ENCODE data around the gene CD101.
A peak's percentile ranks its signal among the peaks of the same experiment; 100 is the strongest.
"Not testable (repeated sequence)": the region's sequence is repeated elsewhere in the genome, so short reads cannot be mapped to it uniquely, and the experiment has no call there.

CD101 gene, protein sequence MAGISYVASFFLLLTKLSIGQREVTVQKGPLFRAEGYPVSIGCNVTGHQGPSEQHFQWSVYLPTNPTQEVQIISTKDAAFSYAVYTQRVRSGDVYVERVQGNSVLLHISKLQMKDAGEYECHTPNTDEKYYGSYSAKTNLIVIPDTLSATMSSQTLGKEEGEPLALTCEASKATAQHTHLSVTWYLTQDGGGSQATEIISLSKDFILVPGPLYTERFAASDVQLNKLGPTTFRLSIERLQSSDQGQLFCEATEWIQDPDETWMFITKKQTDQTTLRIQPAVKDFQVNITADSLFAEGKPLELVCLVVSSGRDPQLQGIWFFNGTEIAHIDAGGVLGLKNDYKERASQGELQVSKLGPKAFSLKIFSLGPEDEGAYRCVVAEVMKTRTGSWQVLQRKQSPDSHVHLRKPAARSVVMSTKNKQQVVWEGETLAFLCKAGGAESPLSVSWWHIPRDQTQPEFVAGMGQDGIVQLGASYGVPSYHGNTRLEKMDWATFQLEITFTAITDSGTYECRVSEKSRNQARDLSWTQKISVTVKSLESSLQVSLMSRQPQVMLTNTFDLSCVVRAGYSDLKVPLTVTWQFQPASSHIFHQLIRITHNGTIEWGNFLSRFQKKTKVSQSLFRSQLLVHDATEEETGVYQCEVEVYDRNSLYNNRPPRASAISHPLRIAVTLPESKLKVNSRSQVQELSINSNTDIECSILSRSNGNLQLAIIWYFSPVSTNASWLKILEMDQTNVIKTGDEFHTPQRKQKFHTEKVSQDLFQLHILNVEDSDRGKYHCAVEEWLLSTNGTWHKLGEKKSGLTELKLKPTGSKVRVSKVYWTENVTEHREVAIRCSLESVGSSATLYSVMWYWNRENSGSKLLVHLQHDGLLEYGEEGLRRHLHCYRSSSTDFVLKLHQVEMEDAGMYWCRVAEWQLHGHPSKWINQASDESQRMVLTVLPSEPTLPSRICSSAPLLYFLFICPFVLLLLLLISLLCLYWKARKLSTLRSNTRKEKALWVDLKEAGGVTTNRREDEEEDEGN

DNA sequence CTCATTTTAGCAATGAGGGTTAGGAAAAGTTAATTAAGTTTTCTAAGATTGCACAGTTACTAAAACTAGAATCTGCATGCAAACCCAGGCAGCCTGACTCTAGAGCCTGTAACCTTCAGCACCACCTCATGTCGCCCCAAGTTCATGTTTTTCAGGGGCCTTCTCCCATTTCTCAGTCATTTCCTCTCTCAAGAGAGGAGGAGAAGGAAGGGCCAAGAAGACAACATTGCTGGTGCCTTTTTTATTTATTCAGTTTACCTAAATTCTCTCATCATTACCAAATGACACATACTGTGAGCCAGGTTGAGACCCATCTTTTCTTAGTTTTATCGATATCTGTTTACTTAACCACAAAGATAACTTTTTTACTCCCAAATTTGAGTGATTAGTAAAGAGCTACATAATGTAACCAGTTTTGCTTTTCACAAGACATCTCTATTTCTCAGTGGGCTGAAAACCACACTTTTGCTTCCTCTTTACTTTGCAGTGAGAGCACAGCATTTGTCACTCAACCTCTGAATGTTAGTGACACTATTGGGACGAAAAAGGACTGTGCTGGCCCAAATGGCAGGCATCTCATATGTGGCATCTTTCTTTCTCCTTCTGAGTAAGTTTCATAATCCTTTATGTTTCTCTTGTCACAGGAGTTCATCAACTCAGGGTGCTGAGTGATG, at the start of gene CD101:
TSS of gene CD101 (plus strand) at position 507 of the 674 bp plus-strand sequence. CDS start at position 565, 58 bp downstream.
- DNase-seq: no peak

DNA sequence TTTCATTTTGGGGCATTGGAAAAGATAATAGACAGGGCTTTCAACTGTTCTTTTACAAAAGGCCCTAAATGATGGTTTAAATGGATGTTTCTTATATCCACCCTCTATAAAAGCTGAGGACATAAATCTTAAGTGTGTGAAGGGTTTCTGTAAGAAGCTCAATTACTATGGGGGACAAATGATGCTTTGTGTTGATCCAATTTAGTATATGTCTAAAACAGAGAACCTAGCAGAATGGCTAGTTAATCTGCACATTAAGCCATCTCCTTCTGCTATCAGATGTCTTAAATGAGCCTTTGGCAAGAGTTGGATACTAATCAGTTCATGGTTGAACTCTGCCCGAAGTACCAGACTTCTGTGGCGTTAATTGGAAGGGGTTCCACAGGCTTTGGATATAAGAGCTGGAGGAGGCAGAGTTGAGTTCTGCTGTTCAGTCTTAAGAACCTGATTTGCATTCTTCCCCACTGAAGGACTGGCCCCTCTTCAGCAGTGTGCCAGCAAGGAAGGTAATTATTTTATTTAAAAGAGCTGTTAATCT, 48.8 kb upstream of the CD101 start:
- DNase-seq: peak in 1 of 3 experiments; percentile 65

DNA sequence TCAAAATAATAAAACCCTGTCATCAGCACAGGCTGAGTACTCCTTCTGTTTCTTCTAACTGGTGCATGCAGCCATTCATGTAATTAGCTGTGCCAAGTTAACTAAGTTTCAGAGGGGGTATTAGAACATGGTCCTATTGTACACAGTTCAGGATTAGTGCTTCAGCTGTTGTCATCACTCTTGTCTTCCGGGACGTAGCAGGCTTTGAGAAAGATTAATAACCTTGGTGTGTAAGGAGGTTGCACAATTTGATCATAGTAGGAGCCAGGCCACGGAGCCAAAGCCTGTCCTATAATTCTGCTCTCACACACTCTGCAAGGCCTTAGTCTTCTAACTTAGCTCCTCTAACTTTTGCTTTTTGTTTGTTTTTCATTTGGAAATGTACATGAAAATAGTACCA, 47.1 kb upstream of the CD101 start:
- peak in 1 of 3 experiments; percentile 49 for DNase-seq

DNA sequence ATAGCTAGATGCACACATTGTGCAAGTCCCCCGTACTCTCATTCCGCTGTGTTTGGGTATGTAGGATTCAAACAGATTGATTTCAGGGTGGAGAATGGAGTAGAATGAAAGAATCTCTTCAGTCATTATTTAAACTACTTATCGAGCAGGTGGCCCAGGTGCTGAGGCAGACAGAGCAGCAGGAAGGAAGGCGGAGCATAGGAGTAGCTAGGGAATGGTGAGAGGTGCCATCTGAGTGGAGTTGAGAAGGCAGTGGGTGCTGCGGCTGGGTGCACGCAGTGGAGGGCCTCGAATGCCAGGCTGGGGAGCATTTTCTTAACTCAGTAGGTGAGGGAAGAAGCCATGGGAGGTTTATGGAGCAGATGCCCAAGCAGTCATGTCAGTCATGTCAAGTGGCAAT, 45.2 kb upstream of the CD101 start:
- peak; percentile 41 to 85 (median 80) for DNase-seq

DNA sequence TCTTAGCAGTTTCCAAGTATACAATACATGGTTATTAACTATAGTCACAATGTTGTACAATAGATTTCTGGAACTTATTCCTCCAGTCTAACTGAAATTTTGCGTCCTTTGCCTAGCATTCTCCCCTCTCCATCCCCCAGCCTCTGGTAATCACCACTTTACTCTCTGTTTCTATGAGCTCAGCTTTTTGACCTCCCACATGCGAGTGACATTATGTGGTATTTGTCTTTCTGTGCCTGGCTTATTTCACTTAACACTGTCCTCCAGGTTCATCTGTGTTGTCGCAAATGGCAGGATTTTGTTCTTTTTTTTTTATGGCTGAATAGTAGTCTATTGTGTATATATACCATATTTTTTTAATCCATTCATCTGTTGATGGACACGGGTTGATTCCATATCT, 43.9 kb upstream of the CD101 start:
- DNase-seq: no peak

DNA sequence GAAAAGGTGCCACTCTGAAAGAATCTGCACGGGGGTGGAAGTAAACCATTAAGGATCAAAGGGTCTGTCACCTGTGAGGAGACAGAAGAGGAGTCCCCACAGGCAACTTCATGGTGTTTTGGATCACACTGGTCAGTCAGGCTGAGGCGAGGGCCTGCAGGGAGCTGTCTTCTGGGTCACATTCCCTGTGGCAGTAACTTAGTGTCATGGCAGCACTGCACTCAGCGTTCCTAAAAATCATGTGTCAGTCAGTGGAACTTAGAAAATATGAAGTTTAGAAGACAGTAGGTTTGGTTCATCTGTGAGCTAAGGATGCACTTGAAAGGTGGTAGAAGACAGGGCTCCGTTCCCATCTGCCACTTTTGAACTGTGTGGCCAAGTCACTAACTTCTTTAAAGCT, 43.5 kb upstream of the CD101 start:
- DNase-seq: no peak

DNA sequence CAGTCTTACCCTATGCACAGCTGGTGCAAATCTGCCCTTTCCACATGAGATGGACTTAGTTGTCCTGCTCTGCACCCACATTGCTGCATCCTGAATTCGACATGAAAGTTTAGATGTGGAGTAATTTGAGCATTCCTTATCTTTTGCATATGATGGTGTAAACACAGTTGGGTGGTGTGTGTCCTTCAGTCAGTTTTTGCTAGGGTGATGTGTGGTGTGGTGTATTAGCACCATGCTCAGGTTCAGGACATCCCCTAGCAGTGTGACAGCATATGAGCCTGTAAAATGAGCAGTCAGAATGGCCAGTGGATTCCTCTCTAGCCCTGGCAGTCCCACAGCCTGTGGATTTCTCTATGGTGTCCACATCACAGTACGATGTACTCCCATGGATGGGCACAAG, 42.6 kb upstream of the CD101 start:
- DNase-seq: no peak

DNA sequence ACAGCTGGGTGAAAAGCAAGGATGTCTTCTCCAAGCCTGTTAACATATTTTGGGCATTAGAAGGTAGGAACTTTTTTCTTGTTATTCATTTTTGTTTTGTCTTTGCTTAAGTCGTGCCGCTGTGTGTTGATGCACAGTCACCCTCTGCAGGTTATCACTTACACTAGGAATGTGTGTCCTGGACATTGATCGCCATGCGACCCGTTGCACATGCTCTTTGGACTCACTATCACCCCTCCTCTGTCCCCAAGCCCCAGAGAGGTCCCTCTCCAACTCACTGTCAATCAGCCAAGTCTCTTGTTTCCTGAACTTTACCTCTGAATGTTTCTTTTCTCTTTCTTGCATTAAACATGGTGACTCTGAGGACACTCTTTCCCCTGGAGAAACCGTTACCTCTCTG, 40.0 kb upstream of the CD101 start:
- no peak for DNase-seq

DNA sequence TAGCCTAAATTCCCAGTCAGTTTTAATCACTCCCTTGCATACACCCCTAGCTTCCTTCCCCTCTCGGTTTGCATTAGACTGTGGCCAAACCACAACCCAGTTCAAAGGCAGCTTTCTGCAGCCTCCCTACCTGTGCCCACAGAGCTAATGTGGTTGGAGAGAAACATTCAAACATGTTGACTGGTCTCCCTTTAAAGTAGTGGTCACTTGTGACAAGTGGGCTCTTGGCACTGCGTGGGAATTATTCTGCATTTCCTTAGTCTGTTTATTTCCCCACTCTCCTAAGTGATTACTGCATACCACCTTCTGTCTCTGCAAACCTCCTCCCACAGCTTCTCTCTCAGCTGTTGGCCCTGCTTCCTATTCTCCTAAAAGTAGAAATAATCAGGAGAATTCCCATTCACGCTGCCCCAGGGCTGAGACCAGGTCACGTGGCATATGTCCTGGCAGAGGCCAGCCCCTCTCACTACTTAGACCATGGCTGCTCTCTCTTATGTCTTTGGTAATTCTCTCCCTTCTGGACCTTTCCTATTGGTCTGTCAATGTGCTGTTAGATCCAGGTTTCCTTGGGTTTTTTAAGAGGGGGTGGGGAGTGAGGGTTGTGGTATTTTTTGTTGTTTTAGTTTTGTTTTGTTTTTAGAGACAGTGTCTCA, 38.4 kb upstream of the CD101 start:
- no peak for DNase-seq

DNA sequence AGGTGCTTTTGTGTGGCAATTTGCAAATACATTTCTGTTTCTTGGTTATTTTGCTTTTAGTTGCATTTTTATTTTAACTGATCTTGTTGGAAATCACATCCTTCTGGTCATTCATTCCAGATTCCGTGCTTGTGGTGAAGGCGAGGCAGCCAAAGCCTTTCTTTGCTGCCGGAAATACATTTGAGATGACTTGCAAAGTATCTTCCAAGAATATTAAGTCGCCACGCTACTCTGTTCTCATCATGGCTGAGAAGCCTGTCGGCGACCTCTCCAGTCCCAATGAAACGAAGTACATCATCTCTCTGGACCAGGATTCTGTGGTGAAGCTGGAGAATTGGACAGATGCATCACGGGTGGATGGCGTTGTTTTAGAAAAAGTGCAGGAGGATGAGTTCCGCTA, 34.8 kb upstream of the CD101 start:
- DNase-seq: no peak

DNA sequence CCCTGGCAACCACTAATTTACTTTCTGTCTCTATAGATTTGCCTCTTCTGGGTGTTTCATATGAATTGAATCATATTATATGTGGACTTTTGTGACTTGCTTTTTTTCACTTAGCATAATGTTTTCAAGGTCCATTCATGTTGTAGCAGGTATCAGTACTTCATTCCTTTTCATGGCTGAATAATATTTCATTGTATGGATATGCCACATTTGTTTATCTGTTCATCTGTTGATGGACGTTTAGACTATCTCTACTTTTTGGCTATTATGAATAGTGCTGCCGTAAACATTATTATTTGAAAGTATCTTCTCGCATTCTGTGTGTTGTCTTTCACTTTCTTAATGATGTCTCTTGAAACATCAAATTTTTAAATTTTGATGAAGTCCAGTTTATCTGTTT, 32.8 kb upstream of the CD101 start:
- no peak for DNase-seq

DNA sequence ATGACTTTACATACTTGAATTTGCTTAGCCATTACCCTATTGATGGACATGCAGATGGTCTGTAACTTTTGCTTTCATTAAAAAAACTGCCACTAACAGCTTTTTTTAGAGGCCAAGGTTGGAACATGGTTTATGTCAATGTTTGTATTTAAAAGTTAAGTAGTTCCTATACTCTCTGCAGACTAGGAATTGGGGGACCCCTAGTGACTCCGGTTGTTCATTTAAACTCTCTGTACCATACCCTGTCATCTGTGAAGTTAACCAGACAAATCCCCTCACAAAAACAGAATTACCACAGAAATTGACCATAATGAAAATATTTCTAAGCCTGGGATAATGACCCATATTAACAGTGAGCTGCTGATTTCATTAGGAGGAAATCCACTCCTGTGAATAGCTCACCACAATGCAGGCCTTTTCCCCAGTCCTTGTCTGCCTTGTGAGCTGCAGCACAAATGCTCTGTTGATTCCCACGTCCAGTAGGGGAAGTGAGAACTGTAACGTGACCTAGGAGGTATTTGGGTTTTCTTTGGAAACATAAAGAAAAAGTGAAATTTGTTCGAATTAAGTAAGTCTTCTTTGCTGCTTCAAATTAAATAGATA, 30.2 kb upstream of the CD101 start:
- DNase-seq: no peak

DNA sequence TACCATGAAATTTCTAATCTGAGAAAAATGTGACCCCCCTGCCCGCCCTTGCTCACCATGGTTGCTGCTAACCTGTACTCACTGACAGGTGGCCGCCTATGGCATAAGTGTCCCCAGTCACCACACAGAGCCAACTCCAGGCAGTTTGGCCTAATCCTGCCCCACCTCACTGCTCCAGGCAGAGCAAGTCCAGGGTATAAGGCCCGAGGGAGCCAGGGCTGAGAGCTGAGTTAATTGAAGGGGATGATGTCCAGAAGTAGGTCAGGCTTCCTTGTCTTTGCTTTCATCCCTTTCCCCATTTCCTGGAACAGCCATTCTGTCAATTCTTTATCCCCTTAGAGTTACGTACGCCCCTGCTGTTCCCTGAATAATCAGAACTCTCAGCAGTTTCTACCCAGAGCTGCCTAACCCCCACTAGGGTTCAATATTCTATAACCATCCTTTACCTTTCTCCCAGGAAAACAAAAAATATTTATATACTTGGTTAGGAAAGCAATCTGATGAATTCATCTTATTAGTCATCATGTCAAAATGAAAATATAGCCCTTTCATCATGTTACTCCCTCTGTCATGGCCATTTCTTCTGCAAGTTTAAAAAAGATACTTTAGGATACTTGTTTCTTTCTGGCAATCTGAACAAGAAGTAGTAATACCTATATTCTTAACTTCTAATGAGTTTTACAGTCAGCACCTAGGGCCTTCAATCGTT, 29.4 kb upstream of the CD101 start:
- DNase-seq: no peak

DNA sequence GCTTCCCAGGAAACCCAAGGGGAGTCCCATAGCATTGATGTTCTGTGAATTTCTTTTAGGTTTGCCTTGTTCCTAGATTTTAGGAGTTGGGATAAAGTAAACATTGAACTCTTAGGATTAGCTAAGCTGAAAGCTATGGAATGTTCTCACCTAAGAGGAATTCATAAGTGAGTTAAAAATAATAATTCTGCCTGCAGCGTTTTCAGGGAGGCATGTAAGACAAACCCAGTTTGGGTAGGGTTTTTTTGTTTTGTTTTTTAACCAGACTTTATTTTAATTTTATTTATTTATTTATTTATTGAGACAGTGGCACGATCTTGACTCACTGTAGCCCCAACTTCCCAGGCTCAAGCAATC, 28.9 kb upstream of the CD101 start:
- DNase-seq: no peak

DNA sequence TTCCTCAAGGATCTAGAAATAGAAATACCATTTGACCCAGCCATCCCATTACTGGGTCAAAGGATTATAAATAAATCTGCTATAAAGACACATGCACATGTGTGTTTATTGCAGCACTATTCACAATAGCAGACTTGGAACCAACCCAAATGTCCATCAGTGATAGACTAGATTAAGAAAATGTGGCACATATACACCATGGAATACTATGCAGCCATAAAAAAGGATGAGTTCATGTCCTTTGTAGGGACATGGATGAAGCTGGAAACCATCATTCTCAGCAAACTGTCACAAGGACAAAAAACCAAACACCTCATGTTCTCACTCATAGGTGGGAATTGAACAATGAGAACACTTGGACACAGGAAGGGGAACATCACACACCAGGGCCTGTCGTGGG, 21.3 kb upstream of the CD101 start:
- not testable (repeated sequence) for DNase-seq

DNA sequence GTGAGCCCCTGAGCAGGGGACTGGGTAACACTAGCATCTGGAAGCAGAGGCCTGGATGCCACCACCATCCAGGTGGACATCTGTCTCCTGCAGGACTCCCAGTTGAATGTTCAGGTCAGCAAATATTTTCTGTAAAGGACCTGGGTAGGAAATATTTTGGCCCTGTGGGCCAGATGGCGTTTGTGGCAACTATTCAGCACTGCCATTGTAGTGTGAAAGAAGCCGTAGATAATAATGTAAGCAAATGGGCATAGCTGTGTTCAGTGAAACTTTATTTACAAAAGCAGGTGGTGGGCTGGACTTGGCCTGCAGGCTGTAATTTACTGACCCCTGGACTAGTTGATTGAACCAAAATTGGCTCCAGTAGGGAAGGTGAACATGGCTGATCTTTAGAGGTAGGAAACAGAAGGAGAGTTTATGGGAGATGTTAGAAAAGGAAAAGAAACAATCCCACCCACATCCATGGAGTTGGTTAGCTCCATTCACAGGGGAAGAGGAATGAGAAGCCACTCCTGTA, 20.0 kb upstream of the CD101 start:
- DNase-seq: peak in 1 of 3 experiments; percentile 26

DNA sequence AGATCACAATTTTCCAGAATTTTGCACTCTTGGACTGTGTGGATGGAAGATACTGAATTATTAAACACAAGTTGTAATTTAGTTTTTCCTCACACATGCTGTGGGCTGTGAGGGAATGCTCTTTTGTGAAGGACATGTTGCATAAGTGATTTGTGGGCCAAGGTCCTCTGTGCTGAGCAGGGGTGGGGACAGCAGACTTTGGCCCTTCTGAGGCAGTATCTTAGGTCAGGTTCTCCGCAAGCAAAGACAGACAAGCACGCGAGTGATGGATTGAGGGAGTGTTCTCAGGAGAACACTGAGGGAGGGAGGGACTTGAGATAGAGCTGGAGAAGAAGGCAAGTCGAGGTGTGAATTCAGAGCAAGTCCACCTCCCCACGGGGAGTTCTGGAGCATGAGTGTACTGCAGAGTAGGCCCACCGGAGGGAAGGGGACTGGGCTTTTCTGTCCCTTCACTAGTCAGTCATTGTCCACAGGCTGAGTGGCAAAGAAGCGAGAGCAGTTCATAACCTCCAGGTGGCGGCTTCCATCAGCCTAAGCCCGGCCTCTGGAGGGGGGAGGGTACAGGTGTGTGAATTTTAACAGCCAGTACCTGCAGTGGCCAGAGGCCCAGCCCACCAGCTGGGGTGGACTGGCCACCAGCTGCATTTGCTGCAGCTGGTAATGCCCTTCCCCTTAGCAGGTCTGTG, 19.1 kb upstream of the CD101 start:
- no peak for DNase-seq

DNA sequence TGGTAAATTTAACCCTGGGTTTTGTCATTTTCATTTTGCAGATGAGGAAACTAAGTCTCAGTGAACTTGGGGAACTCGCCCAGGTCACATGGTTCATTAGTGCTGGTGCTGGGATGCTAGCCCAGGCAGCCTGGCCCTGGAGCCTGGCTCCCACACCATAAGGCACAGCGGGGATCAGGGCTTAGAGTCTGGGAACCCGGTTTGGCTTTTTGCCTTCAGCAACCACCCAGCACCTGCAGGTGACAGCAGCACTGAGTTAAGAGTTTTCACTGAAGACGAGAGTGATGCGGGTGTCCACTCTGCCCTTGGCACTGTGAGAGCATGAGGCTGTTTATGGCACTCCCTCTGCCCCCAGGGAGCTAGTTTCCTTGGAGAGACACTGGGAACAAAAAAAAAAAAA, 18.4 kb upstream of the CD101 start:
- DNase-seq: peak in 1 of 3 experiments; percentile 38

DNA sequence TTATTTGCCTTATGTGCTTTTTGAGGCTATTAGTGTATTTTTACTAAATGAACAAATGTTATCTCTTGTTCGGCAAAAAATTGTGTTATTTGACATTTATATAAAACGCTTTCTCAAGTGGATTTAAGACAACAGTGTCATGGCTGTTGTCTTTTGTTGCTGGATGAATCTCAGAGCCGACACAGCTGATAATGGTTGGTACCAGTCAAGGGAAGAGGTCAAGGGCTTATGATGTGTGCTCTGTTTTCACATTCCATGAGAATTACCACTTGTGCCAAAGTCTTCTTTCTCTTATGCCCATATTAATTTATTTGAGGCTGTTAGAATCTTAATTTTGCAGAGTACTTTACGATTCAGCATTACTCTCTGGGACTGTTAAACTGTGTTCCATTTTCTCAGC, 17.9 kb upstream of the CD101 start:
- no peak for DNase-seq

DNA sequence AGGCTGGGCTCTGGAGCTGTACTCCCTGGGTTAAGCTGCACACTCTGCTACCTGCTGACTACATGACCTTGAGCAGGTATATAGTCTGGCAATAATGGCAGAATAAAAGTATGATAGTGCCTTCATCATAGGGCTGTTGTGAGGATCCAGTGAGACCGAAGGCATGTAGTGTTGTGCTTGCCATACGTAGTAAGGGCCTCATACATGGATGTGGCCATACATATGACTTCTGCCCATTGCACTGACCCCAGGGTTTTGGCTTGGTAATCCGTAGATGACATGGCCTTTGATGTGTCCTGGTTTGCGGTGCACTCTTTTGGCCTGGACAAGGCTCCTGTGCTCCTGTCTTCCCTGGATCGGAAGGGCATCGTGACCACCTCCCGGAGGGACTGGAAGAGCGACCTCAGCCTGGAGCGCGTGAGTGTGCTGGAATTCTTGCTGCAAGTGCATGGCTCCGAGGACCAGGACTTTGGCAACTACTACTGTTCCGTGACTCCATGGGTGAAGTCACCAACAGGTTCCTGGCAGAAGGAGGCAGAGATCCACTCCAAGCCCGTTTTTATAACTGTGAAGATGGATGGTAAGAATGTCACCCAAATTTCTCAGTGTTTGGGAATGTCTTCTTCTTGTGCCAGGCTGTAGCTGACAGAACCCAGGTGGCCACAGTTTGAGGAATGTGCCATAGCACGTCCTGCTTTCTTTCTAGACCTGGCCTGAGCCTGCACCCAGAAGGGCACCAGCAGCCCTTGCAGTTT, 17.0 kb upstream of the CD101 start:
- DNase-seq: no peak
